Left ventricle myocardium inferior (tissue), 1 donor: ENCODE data around the gene BPIFB2. TPM values are rescaled to one million over a fixed set of nuclear protein-coding genes. Genes with fewer than 3 reads are reported as not detected.

Source experiments
- DNase-seq: peaks from one replicate; pipeline ENCODE4 v3.0.0-alpha.2; 2020
- H3K27ac ChIP-seq: fragments of 200-600 bp; replicated peaks from 2 replicates; pipeline ENCODE4 v1.8.0; 2021
- H3K27me3 ChIP-seq: fragments of 200-600 bp; 2 replicates; pipeline ENCODE4 v1.8.0; 2021; ENCODE audit warnings: low read depth
- H3K36me3 ChIP-seq: fragments of 200-600 bp; 2 replicates; pipeline ENCODE4 v1.8.0; 2021
- H3K4me1 ChIP-seq: fragments of 200-600 bp; 2 replicates; pipeline ENCODE4 v1.8.0; 2021
- H3K4me3 ChIP-seq: fragments of 200-600 bp; 2 replicates; pipeline ENCODE4 v1.8.0; 2021; ENCODE audit warnings: mild to moderate bottlenecking, moderate library complexity
- H3K9me3 ChIP-seq: fragments of 200-600 bp; replicated peaks from 2 replicates; pipeline ENCODE4 v1.8.0; 2021
- CTCF ChIP-seq: fragments of 200-600 bp; IDR thresholded peaks from 2 replicates; pipeline ENCODE4 v1.8.0; 2021; ENCODE audit warnings: antibody characterized with exemption, mild to moderate bottlenecking, borderline replicate concordance
- intact Hi-C: fragments of 100-400 bp; cut with micrococcal nuclease; formaldehyde crosslinking; loops from one replicate; pipeline ENCODE4 v1.11.0; 2022
- total RNA-seq: library from RNA; stranded (reverse); fragmentation: NEBNext Ultra II Directional; extraction: Animal tissue kit (Norgen Biotek cat#: 25700); gene quantifications from one replicate; pipeline ENCODE4 v1.2.1, GENCODE V29; 2021
- donor health status: DM: no; HTN: yes; CAD: no; lungs with severe emphysema.

Gene BPIFB2
- total RNA-seq, 1 donor from 2014 or later, result not detected

- TF ChIP-seq CTCF, result no peak
- no peaks in the 10 kb centered on the region for H3K4me1 ChIP-seq
- H3K27me3 ChIP-seq, result no peaks in the 10 kb centered on the region
- no peak for DNase-seq
- no peaks in the 10 kb centered on the region for H3K36me3 ChIP-seq
- no peak overlapping the region for H3K4me3 ChIP-seq
- H3K9me3 ChIP-seq, result peaks cover 13% of the 10 kb centered on the region
- intact Hi-C loops, result no loop called here
- no peak overlapping the region for H3K27ac ChIP-seq
Measured at GRCh38 chr20:32999603-33000250, 7.8 kb upstream of the BPIFB2 start.

- Histone ChIP-seq H3K4me1 (no peaks in the 10 kb centered on the region), H3K9me3 (peaks cover 13% of the 10 kb centered on the region), H3K27ac (no peak overlapping the region), H3K4me3 (no peak overlapping the region), H3K27me3 (no peaks in the 10 kb centered on the region), H3K36me3 (no peaks in the 10 kb centered on the region)
- no peak for DNase-seq
- intact Hi-C loops, result no loop called here
- no peak for TF ChIP-seq CTCF
Measured at GRCh38 chr20:33000802-33001466, 6.6 kb upstream of the BPIFB2 start.

GRCh38 chr20:33002087-33002808, 5.3 kb upstream of the BPIFB2 start:
- H3K27me3 ChIP-seq, result no peaks in the 10 kb centered on the region
- intact Hi-C loops, result no loop called here

GRCh38 chr20:33004141-33004751, 3.3 kb upstream of the BPIFB2 start, which contains the start of gene SUN5:
Gene SUN5 (minus strand): TSS chr20:33004433. CDS start chr20:33004340, 93 bp downstream.
- no peak for DNase-seq
- H3K9me3 ChIP-seq, result peaks cover 11% of the 10 kb centered on the region
- H3K4me1 ChIP-seq, result no peaks in the 10 kb centered on the region
- intact Hi-C loops, result no loop called here
- H3K4me3 ChIP-seq, result no peak within 1 kb of the TSS
- H3K36me3 ChIP-seq, result no peaks in the 10 kb centered on the region
- H3K27me3 ChIP-seq, result no peaks in the 10 kb centered on the region
- H3K27ac ChIP-seq, result no peak within 1 kb of the TSS
- TF ChIP-seq CTCF, result no peak

More at GRCh38 chr20:33002087-33002808, 5.3 kb upstream of the BPIFB2 start:
- DNase-seq, result no peak
- Histone ChIP-seq H3K27ac (no peak overlapping the region), H3K4me3 (no peak overlapping the region), H3K9me3 (peaks cover 11% of the 10 kb centered on the region), H3K4me1 (no peaks in the 10 kb centered on the region), H3K36me3 (no peaks in the 10 kb centered on the region)
- no peak for TF ChIP-seq CTCF

- Histone ChIP-seq H3K4me1 (no peaks in the 10 kb centered on the region), H3K36me3 (no peaks in the 10 kb centered on the region), H3K27ac (no peak overlapping the region), H3K9me3 (peaks cover 11% of the 10 kb centered on the region), H3K27me3 (no peaks in the 10 kb centered on the region), H3K4me3 (no peak overlapping the region)
- intact Hi-C loops, result no loop called here
- peak; percentile 24 for TF ChIP-seq CTCF
- DNase-seq, result no peak
Measured at GRCh38 chr20:33005132-33005566, 2.4 kb upstream of the BPIFB2 start.
